NCI-H1694 treated with DMSO at 0.1 percent for 48 hours (cell line): ENCODE data around the gene NCOA6.
"Not testable (repeated sequence)": the region's sequence is repeated elsewhere in the genome, so short reads cannot be mapped to it uniquely, and the experiment has no call there.

ENCODE experiments used
- DNase-seq: peaks from one replicate; lab custom pipeline; 2025; lab: John Stamatoyannopoulos, UW

The NCOA6 gene

GRCh38 chr20:34829191-34829590 lies 3.7 kb upstream of the NCOA6 start:
- DNase-seq: no peak

- DNase-seq: peak; percentile 20
Observed at GRCh38 chr20:34824806-34825529, 483 bp downstream of the NCOA6 start.

GRCh38 chr20:34824452-34824805 lies 1.0 kb downstream of the NCOA6 start:
- DNase-seq: no peak

- no peak for DNase-seq
Observed at GRCh38 chr20:34824026-34824425, 1.4 kb downstream of the NCOA6 start.

- DNase-seq: no peak
Observed at GRCh38 chr20:34820805-34821578, 4.5 kb downstream of the NCOA6 start.

- no peak for DNase-seq
Observed at GRCh38 chr20:34817801-34818200, 7.7 kb downstream of the NCOA6 start.

GRCh38 chr20:34817072-34817471 lies 8.4 kb downstream of the NCOA6 start:
- DNase-seq: no peak

GRCh38 chr20:34815636-34816035 lies 9.8 kb downstream of the NCOA6 start:
- DNase-seq: no peak

GRCh38 chr20:34808583-34808982 lies 16.9 kb downstream of the NCOA6 start:
- DNase-seq: no peak

GRCh38 chr20:34807944-34808465 lies 17.4 kb downstream of the NCOA6 start:
- not testable (repeated sequence) for DNase-seq

- DNase-seq: no peak
Observed at GRCh38 chr20:34806255-34806654, 19.2 kb downstream of the NCOA6 start.

GRCh38 chr20:34798871-34799270 lies 26.6 kb downstream of the NCOA6 start:
- DNase-seq: no peak

GRCh38 chr20:34798328-34798727 lies 27.1 kb downstream of the NCOA6 start:
- DNase-seq: no peak

GRCh38 chr20:34797012-34797995 lies 28.1 kb downstream of the NCOA6 start:
- DNase-seq: no peak

GRCh38 chr20:34794006-34794585 lies 31.4 kb downstream of the NCOA6 start:
- no peak for DNase-seq

- DNase-seq: no peak
Observed at GRCh38 chr20:34792687-34793363, 32.6 kb downstream of the NCOA6 start.

- no peak for DNase-seq
Observed at GRCh38 chr20:34791289-34792020, 34.0 kb downstream of the NCOA6 start.

GRCh38 chr20:34781220-34781619 lies 44.2 kb downstream of the NCOA6 start:
- DNase-seq: no peak

- not testable (repeated sequence) for DNase-seq
Observed at GRCh38 chr20:34780291-34780690, 45.2 kb downstream of the NCOA6 start.

GRCh38 chr20:34776177-34776576 lies 49.3 kb downstream of the NCOA6 start:
- DNase-seq: no peak
